Thoracic aorta (tissue), 2 donors: Measurements from ENCODE around the gene SPON1. TPM values are rescaled to one million over a fixed set of nuclear protein-coding genes. Genes with fewer than 3 reads are reported as not detected.
"Not testable (repeated sequence)": the region's sequence is repeated elsewhere in the genome, so short reads cannot be mapped to it uniquely, and the experiment has no call there.

Source experiments
- ATAC-seq: fragments of 150-250 bp; one replicate; pipeline ENCODE4 v1.8.0; 2017; ENCODE audit warnings: low read depth; ENCODE audit not compliant: insufficient number of reproducible peaks, low FRiP score
- DNase-seq: peaks from one replicate; pipeline ENCODE4 v3.0.0-alpha.2; 2020; ENCODE audit warnings: low spot score
- H3K27ac ChIP-seq, 2 donors: fragments of 200-600 bp; sonication (generic); 1 replicate in 1 of 2; 2 replicates in 1 of 2; pipeline ENCODE4 v1.5.1; 2016; ENCODE audit warnings: mild to moderate bottlenecking in 2 of 2, moderate library complexity in 2 of 2
- H3K27me3 ChIP-seq: fragments of 200-600 bp; sonication (generic); replicated peaks from 2 replicates; pipeline ENCODE4 v1.6.0; 2016; ENCODE audit warnings: mild to moderate bottlenecking; ENCODE audit not compliant: insufficient read depth
- H3K36me3 ChIP-seq: fragments of 200-600 bp; sonication (generic); one replicate; pipeline ENCODE4 v1.5.1; 2016
- H3K4me1 ChIP-seq, 2 donors: fragments of 200-600 bp; sonication (generic); 1 replicate in 1 of 2; 2 replicates in 1 of 2; pipeline versions ENCODE4 v1.5.1 to v1.6.0; 2016; ENCODE audit warnings: low read depth in 2 of 2, mild to moderate bottlenecking in 1 of 2; ENCODE audit not compliant: control insufficient read depth in 1 of 2
- H3K4me3 ChIP-seq: fragments of 200-600 bp; sonication (generic); 2 replicates; pipeline ENCODE4 v1.5.1; 2016; ENCODE audit warnings: mild to moderate bottlenecking
- H3K9me3 ChIP-seq: fragments of 200-600 bp; sonication (generic); 2 replicates; pipeline ENCODE4 v1.5.1; 2016
- total RNA-seq, 2 donors: library from RNA; depleted of rRNA; stranded (reverse); fragments of >200 nt; gene quantifications; one replicate each; pipeline versions ENCODE4 v1.1.0 to v1.2.3, GENCODE V29; 2016
- TF ChIP-seq, protein P1 (sequence below): fragments of 200-600 bp; sonication (generic); IDR thresholded peaks from one replicate; pipeline ENCODE4 v1.5.1; 2019; ENCODE audit warnings: antibody characterized with exemption

Gene SPON1
- total RNA-seq, 2 donors from 2014 or later, result 20.6 to 48.5 TPM

DNA sequence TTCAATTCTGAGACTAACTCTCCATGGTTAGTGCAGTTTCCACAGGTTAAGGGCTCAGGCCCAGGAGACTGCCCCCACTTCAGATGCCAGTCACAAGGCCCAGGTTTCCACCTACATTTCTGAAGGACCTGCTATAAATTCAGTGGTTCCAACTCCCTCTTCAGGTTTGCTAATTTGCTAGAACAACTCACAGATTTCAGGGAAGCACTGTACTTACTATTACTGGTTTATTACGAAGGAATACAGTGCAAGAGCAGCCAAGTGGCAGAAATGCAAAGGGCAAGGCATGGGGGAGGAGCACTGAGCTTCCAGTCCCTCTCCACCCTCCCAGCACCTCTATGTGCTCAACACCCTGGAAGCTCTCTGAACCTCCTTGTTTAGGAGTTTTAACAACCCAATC, 39.3 kb upstream of the SPON1 start:
- Histone ChIP-seq H3K4me3 (no peak overlapping the region), H3K27me3 (no peaks in the 10 kb centered on the region), H3K4me1 (no peaks in the 10 kb centered on the region), H3K27ac (no peak overlapping the region), H3K9me3 (no peaks in the 10 kb centered on the region), H3K36me3 (no peaks in the 10 kb centered on the region)
- ATAC-seq, result no peak
- DNase-seq, result no peak
- TF ChIP-seq, protein P1, sequence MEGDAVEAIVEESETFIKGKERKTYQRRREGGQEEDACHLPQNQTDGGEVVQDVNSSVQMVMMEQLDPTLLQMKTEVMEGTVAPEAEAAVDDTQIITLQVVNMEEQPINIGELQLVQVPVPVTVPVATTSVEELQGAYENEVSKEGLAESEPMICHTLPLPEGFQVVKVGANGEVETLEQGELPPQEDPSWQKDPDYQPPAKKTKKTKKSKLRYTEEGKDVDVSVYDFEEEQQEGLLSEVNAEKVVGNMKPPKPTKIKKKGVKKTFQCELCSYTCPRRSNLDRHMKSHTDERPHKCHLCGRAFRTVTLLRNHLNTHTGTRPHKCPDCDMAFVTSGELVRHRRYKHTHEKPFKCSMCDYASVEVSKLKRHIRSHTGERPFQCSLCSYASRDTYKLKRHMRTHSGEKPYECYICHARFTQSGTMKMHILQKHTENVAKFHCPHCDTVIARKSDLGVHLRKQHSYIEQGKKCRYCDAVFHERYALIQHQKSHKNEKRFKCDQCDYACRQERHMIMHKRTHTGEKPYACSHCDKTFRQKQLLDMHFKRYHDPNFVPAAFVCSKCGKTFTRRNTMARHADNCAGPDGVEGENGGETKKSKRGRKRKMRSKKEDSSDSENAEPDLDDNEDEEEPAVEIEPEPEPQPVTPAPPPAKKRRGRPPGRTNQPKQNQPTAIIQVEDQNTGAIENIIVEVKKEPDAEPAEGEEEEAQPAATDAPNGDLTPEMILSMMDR, result no peak

DNA sequence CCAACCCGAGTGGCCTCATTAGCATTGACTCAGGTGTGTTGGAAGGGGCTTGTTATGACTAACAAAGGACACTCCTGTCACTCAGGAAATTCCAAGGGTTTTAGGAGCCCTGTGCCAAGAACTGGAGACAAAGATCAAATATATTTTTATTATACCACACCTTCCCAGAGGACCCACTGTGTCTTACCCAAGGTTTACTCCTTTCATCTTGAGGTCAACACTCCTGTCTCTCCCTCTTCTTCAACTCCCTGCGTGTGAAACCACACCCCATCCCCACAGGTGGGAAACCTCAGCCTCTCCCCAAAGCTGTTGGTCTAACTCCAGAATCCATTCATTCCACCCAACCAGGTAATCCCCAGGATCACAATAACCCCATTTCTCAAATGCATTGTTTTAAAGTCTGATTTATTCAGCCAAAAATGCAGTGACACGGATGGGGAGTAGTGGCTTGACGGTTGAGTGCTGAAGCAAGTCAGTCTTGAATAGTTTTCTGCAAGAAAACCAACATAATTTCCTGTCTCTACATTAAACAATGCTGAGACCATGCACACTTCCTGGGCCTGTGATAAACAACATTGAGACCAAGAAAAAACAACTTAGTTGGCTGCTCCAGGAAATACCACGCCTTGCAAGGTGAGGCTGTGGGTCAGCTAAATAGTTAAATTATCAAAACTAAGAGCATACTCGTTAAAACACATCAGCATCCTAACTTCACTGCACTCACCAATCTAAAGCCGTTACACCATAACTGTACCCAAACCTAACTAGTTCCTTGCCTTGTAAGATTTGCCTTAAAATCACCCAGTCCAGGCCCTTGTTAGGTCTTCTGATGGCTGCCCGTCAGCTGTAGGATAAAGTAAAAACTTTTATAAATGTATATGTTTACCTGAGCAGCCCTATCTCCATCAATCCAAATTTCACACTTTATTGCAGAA, 38.5 kb upstream of the SPON1 start:
- H3K9me3 ChIP-seq, result no peaks in the 10 kb centered on the region
- H3K36me3 ChIP-seq, result no peaks in the 10 kb centered on the region
- ATAC-seq, result no peak
- no peak for DNase-seq
- TF ChIP-seq, protein P1, result no peak
- H3K27me3 ChIP-seq, result no peaks in the 10 kb centered on the region
- H3K27ac ChIP-seq, result no peak overlapping the region
- no peak overlapping the region for H3K4me3 ChIP-seq
- no peaks in the 10 kb centered on the region for H3K4me1 ChIP-seq

DNA sequence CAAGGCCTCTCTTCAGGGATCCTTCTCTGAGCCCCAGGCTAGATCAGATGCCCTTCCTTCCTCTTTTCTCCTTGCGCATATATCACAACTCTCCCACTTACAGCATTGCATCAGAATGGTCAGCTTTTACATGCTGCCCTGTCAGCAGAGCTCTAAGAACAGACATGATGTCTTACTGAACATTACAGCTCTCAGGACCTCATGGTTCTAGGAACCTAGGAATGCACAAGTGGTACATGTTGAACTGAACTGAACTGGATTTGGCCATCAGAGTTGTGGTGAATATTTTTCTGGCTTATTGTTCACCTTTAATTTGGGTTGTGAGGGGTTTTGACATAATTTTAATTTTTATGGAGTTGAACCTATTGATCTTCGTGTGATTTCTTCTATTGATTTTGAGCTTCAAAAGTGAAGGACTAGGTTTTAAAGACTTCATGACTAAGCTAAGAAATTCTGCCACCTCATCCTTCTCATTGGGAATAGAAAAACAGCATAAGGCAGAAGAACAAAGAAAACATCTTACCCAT, 37.7 kb upstream of the SPON1 start:
- no peak for DNase-seq
- no peak overlapping the region for H3K4me3 ChIP-seq
- no peaks in the 10 kb centered on the region for H3K27me3 ChIP-seq
- H3K4me1 ChIP-seq, result no peaks in the 10 kb centered on the region
- H3K9me3 ChIP-seq, result no peaks in the 10 kb centered on the region
- no peaks in the 10 kb centered on the region for H3K36me3 ChIP-seq
- no peak overlapping the region for H3K27ac ChIP-seq
- no peak for ATAC-seq
- TF ChIP-seq, protein P1, result no peak

DNA sequence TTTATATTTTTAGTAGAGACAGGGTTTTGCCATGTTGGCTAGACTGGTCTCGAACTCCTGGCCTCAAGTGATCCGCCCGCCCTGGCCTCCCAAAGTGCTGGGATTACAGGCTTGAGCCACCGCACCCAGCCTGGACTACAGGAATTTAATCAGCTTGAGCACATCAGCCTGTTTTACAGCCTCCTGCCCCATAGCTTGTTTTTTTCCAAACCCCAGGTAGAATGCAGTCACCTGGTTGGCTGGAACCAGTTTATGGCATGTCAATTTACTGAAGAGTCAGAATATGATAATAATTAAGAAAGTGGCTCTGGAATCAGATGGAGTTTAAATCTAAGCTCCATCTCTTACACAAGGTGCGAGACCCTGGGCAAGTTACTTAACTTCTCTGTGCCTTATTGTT, 36.2 kb upstream of the SPON1 start:
- not testable (repeated sequence) for DNase-seq, ATAC-seq

DNA sequence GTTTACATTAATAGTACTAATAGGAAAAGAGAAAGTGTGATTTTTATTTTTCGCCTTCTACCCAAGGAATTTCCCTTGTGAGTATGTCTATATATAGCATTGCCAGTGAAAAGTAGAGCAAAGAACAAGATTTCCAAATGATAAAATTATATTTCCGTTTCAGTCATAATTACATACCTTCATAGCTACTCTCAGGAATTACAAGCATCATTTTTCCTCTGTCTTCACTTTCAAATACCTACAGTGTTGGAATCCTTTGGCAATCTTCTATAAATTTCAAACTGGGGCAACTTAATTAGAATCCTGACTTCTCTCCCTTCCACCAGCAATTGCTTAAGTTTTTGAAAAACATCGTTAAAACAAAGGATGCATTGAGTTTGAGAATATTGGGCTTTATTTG, 35.5 kb upstream of the SPON1 start:
- no peak overlapping the region for H3K27ac ChIP-seq
- no peaks in the 10 kb centered on the region for H3K27me3 ChIP-seq
- TF ChIP-seq, protein P1, result no peak
- no peaks in the 10 kb centered on the region for H3K36me3 ChIP-seq
- no peaks in the 10 kb centered on the region for H3K9me3 ChIP-seq
- H3K4me1 ChIP-seq, result no peaks in the 10 kb centered on the region
- ATAC-seq, result no peak
- DNase-seq, result no peak
- no peak overlapping the region for H3K4me3 ChIP-seq

More for the DNA sequence above, 36.2 kb upstream of the SPON1 start:
- not testable (repeated sequence) for H3K4me1 ChIP-seq, H3K4me3 ChIP-seq, H3K9me3 ChIP-seq, H3K27me3 ChIP-seq, H3K36me3 ChIP-seq, H3K27ac ChIP-seq
